ENCODE measurements around the gene SETMAR. TPM values are rescaled to one million over a fixed set of nuclear protein-coding genes. Genes with fewer than 3 reads are reported as not detected.

The SETMAR gene
- polyA plus RNA-seq, 3 donors = 3.1 to 7.2 (median 3.5) TPM

- Histone ChIP-seq H3K4me3 (replicated peaks in 1 of 3; ENCODE audit: low read depth in 2 of 3, low read length in 3 of 3) (peak overlapping the region; percentile 55 to 99 (median 76)), H3K4me1 (ENCODE audit: control insufficient read depth in 1 of 2, insufficient read depth in 2 of 2, low read length in 2 of 2) (peaks cover 8% of the 10 kb centered on the region in 2 donors), H2AFZ (ENCODE audit: insufficient read depth, low read depth, low read length, poor library complexity, severe bottlenecking) (peak overlapping the region; percentile 73), H3K36me3 (replicated peaks in 1 of 2; ENCODE audit: control insufficient read depth in 1 of 2, insufficient read depth in 2 of 2, low read length in 2 of 2) (peaks cover 0 to 5% of the 10 kb centered on the region in 2 donors), H3K9me3 (replicated peaks in 1 of 2; ENCODE audit: control insufficient read depth in 1 of 2, insufficient read depth in 1 of 2, low read length in 2 of 2) (no peaks in the 10 kb centered on the region), H3K79me2 (ENCODE audit: insufficient read depth, low read length) (no peaks in the 10 kb centered on the region), H4K20me1 (ENCODE audit: insufficient read depth, low read length) (no peaks in the 10 kb centered on the region), H3K4me2 (replicated peaks; ENCODE audit: extremely low read depth, low read length, poor library complexity, severe bottlenecking) (peak overlapping the region; percentile 81), H3K27ac (ENCODE audit: low read depth in 1 of 2, low read length in 2 of 2) (peak overlapping the region in 1 of 2 donors; percentile 79), H3K9ac (ENCODE audit: insufficient read depth, low read length, poor library complexity, severe bottlenecking) (peak overlapping the region; percentile 54), H3K27me3 (ENCODE audit: control insufficient read depth in 2 of 2, insufficient read depth in 2 of 2, low read length in 2 of 2) (no peaks in the 10 kb centered on the region)
- Mint-ChIP-seq H3K27ac (peak overlapping the region; percentile 37 to 88 (median 81)), H3K4me3 (peak overlapping the region; percentile 65 to 77), H3K27me3 (ENCODE audit: low read depth in 3 of 3) (peaks cover 0 to 1% (median 0%) of the 10 kb centered on the region in 3 donors), H3K9me3 (peaks cover 0 to 2% (median 0%) of the 10 kb centered on the region in 7 donors), H3K4me1 (peaks cover 21% of the 10 kb centered on the region), H3K36me3 (peaks cover 16 to 22% of the 10 kb centered on the region in 2 donors)
- WGBS (ENCODE audit: insufficient coverage) = no CpG with 5 or more reads among the region's 11 CpGs
- TF ChIP-seq CTCF (IDR thresholded peaks at IDR 0.05) = peak; percentile 48
- DNase-seq = peak; percentile 14 to 30 (median 20)
- intact Hi-C loops (cut with micrococcal nuclease) = loop anchor here (2.0 to 10.0 kb wide), 2 partner anchors 73 to 281 kb away; no protein-coding TSS in a partner anchor
These were observed 48.1 kb downstream of the SETMAR start for GRCh38 chr3:4351164-4351855.

GRCh38 chr3:4351872-4352271, 48.7 kb downstream of the SETMAR start:
- Mint-ChIP-seq H3K4me3 (peak overlapping the region in 1 of 2 donors; percentile 65), H3K27ac (peak overlapping the region in 4 of 7 donors; percentile 33 to 88 (median 67)), H3K4me1 (peaks cover 16% of the 10 kb centered on the region), H3K27me3 (ENCODE audit: low read depth in 3 of 3) (no peaks in the 10 kb centered on the region), H3K36me3 (peaks cover 16 to 27% of the 10 kb centered on the region in 2 donors), H3K9me3 (peaks cover 0 to 2% (median 0%) of the 10 kb centered on the region in 7 donors)
- Histone ChIP-seq H3K27me3 (ENCODE audit: control insufficient read depth in 2 of 2, insufficient read depth in 2 of 2, low read length in 2 of 2) (no peaks in the 10 kb centered on the region), H4K20me1 (ENCODE audit: insufficient read depth, low read length) (no peaks in the 10 kb centered on the region), H3K36me3 (replicated peaks in 1 of 2; ENCODE audit: control insufficient read depth in 1 of 2, insufficient read depth in 2 of 2, low read length in 2 of 2) (peaks cover 0 to 9% of the 10 kb centered on the region in 2 donors), H3K9ac (ENCODE audit: insufficient read depth, low read length, poor library complexity, severe bottlenecking) (no peak overlapping the region), H3K4me2 (replicated peaks; ENCODE audit: extremely low read depth, low read length, poor library complexity, severe bottlenecking) (peak overlapping the region; percentile 81), H3K79me2 (ENCODE audit: insufficient read depth, low read length) (no peaks in the 10 kb centered on the region), H3K4me3 (replicated peaks in 1 of 3; ENCODE audit: low read depth in 2 of 3, low read length in 3 of 3) (peak overlapping the region in 2 of 3 experiments; percentile 76 to 99), H3K9me3 (replicated peaks in 1 of 2; ENCODE audit: control insufficient read depth in 1 of 2, insufficient read depth in 1 of 2, low read length in 2 of 2) (no peaks in the 10 kb centered on the region), H3K4me1 (ENCODE audit: control insufficient read depth in 1 of 2, insufficient read depth in 2 of 2, low read length in 2 of 2) (peaks cover 8% of the 10 kb centered on the region in 2 donors), H3K27ac (ENCODE audit: low read depth in 1 of 2, low read length in 2 of 2) (peak overlapping the region in 1 of 2 donors; percentile 79), H2AFZ (ENCODE audit: insufficient read depth, low read depth, low read length, poor library complexity, severe bottlenecking) (peak overlapping the region; percentile 73)
- intact Hi-C loops (cut with micrococcal nuclease) = loop anchor here (2.0 to 10.0 kb wide), 2 partner anchors 73 to 281 kb away; no protein-coding TSS in a partner anchor
- whole genome bisulfite sequencing (ENCODE audit: insufficient coverage) = 100% methylated on average over 3 of the region's 4 CpGs
- no peak for DNase-seq
- TF ChIP-seq CTCF (IDR thresholded peaks at IDR 0.05) = no peak
